ENCODE data around the gene ERC1. TPM values are rescaled to one million over a fixed set of nuclear protein-coding genes. Genes with fewer than 3 reads are reported as not detected.

The ERC1 gene
- total RNA-seq, 4 donors from 2014 or later: 23.5 to 74.8 (median 57.0) TPM

- 77 to 83% methylated on average over 4 of the region's 4 CpGs for WGBS, 2 donors (ENCODE audit: low coverage in 1 of 2)
- H3K9me3 ChIP-seq: no peaks in the 10 kb centered on the region
- intact Hi-C loops (cut with DNase I; ENCODE audit: low total_unique reads) (no loop called here), in situ Hi-C loops (cut with MboI; ENCODE audit: low pct_ligation_motif_present in 1 of 4, low pct_unique_long_range_greater_than_20kb in 1 of 4, low sequenced_read_pairs in 3 of 4) (no loop called here)
- no peak for TF ChIP-seq EP300 (IDR thresholded peaks at IDR 0.05; ENCODE audit: low read depth)
- no peak for TF ChIP-seq POLR2A (IDR thresholded peaks at IDR 0.05)
- no peak for TF ChIP-seq CTCF (IDR thresholded peaks at IDR 0.05)
- no peak for TF ChIP-seq POLR2AphosphoS5 (IDR thresholded peaks at IDR 0.05)
- no peak for DNase-seq
- H3K27me3 ChIP-seq: no peaks in the 10 kb centered on the region
- no peak overlapping the region for H3K27ac ChIP-seq
- no peaks in the 10 kb centered on the region for H3K36me3 ChIP-seq
- no peak overlapping the region for H3K4me3 ChIP-seq
- no peaks in the 10 kb centered on the region for H3K4me1 ChIP-seq
Observed at GRCh38 chr12:1383758-1384157, 392.7 kb downstream of the ERC1 start.

GRCh38 chr12:1384910-1385309, 393.9 kb downstream of the ERC1 start:
- in situ Hi-C loops (cut with MboI; ENCODE audit: low pct_ligation_motif_present in 1 of 4, low pct_unique_long_range_greater_than_20kb in 1 of 4, low sequenced_read_pairs in 3 of 4) (no loop called here), intact Hi-C loops (cut with DNase I; ENCODE audit: low total_unique reads) (no loop called here)
- 83 to 85% methylated on average over 4 of the region's 4 CpGs for WGBS, 2 donors (ENCODE audit: low coverage in 1 of 2)
- no peak for TF ChIP-seq CTCF (IDR thresholded peaks at IDR 0.05)
- no peak for TF ChIP-seq POLR2A (IDR thresholded peaks at IDR 0.05)
- no peak for TF ChIP-seq EP300 (IDR thresholded peaks at IDR 0.05; ENCODE audit: low read depth)
- TF ChIP-seq POLR2AphosphoS5 (IDR thresholded peaks at IDR 0.05): no peak
- Histone ChIP-seq H3K4me3 (no peak overlapping the region), H3K27me3 (no peaks in the 10 kb centered on the region), H3K36me3 (no peaks in the 10 kb centered on the region), H3K27ac (no peak overlapping the region), H3K4me1 (no peaks in the 10 kb centered on the region), H3K9me3 (no peaks in the 10 kb centered on the region)
- no peak for DNase-seq

- H3K4me3 ChIP-seq: no peak overlapping the region
- no peaks in the 10 kb centered on the region for H3K27me3 ChIP-seq
- no peaks in the 10 kb centered on the region for H3K4me1 ChIP-seq
- in situ Hi-C loops (cut with MboI; ENCODE audit: low pct_ligation_motif_present in 1 of 4, low pct_unique_long_range_greater_than_20kb in 1 of 4, low sequenced_read_pairs in 3 of 4): no loop called here
- DNase-seq: no peak
- TF ChIP-seq CTCF (IDR thresholded peaks at IDR 0.05) (no peak), POLR2AphosphoS5 (IDR thresholded peaks at IDR 0.05) (no peak), EP300 (IDR thresholded peaks at IDR 0.05; ENCODE audit: low read depth) (no peak), POLR2A (IDR thresholded peaks at IDR 0.05) (no peak)
- no peaks in the 10 kb centered on the region for H3K9me3 ChIP-seq
- intact Hi-C loops (cut with DNase I; ENCODE audit: low total_unique reads): no loop called here
- no peak overlapping the region for H3K27ac ChIP-seq
- H3K36me3 ChIP-seq: no peaks in the 10 kb centered on the region
Observed at GRCh38 chr12:1391722-1392121, 400.7 kb downstream of the ERC1 start.

- DNase-seq: no peak
- in situ Hi-C loops (cut with MboI; ENCODE audit: low pct_ligation_motif_present in 1 of 4, low pct_unique_long_range_greater_than_20kb in 1 of 4, low sequenced_read_pairs in 3 of 4): no loop called here
- intact Hi-C loops (cut with DNase I; ENCODE audit: low total_unique reads): no loop called here
- Histone ChIP-seq H3K27me3 (no peaks in the 10 kb centered on the region), H3K27ac (no peak overlapping the region), H3K9me3 (no peaks in the 10 kb centered on the region), H3K4me1 (no peaks in the 10 kb centered on the region), H3K36me3 (no peaks in the 10 kb centered on the region), H3K4me3 (no peak overlapping the region)
- TF ChIP-seq CTCF (IDR thresholded peaks at IDR 0.05): no peak
- TF ChIP-seq POLR2A (IDR thresholded peaks at IDR 0.05): no peak
- 88 to 98% methylated on average over 4 of the region's 4 CpGs for WGBS, 2 donors (ENCODE audit: low coverage in 1 of 2)
Observed at GRCh38 chr12:1395421-1395955, 404.5 kb downstream of the ERC1 start.
